ENCODE data around the gene ARHGEF28. TPM values are rescaled to one million over a fixed set of nuclear protein-coding genes. Genes with fewer than 3 reads are reported as not detected.

ARHGEF28 gene, protein sequence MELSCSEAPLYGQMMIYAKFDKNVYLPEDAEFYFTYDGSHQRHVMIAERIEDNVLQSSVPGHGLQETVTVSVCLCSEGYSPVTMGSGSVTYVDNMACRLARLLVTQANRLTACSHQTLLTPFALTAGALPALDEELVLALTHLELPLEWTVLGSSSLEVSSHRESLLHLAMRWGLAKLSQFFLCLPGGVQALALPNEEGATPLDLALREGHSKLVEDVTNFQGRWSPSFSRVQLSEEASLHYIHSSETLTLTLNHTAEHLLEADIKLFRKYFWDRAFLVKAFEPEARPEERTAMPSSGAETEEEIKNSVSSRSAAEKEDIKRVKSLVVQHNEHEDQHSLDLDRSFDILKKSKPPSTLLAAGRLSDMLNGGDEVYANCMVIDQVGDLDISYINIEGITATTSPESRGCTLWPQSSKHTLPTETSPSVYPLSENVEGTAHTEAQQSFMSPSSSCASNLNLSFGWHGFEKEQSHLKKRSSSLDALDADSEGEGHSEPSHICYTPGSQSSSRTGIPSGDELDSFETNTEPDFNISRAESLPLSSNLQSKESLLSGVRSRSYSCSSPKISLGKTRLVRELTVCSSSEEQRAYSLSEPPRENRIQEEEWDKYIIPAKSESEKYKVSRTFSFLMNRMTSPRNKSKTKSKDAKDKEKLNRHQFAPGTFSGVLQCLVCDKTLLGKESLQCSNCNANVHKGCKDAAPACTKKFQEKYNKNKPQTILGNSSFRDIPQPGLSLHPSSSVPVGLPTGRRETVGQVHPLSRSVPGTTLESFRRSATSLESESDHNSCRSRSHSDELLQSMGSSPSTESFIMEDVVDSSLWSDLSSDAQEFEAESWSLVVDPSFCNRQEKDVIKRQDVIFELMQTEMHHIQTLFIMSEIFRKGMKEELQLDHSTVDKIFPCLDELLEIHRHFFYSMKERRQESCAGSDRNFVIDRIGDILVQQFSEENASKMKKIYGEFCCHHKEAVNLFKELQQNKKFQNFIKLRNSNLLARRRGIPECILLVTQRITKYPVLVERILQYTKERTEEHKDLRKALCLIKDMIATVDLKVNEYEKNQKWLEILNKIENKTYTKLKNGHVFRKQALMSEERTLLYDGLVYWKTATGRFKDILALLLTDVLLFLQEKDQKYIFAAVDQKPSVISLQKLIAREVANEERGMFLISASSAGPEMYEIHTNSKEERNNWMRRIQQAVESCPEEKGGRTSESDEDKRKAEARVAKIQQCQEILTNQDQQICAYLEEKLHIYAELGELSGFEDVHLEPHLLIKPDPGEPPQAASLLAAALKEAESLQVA (N-terminal part only)
- polyA plus RNA-seq (ENCODE audit: insufficient read length in 4 of 4), result 10 to 100 TPM; 44.1 to 53.1 (median 50.1) TPM

DNA sequence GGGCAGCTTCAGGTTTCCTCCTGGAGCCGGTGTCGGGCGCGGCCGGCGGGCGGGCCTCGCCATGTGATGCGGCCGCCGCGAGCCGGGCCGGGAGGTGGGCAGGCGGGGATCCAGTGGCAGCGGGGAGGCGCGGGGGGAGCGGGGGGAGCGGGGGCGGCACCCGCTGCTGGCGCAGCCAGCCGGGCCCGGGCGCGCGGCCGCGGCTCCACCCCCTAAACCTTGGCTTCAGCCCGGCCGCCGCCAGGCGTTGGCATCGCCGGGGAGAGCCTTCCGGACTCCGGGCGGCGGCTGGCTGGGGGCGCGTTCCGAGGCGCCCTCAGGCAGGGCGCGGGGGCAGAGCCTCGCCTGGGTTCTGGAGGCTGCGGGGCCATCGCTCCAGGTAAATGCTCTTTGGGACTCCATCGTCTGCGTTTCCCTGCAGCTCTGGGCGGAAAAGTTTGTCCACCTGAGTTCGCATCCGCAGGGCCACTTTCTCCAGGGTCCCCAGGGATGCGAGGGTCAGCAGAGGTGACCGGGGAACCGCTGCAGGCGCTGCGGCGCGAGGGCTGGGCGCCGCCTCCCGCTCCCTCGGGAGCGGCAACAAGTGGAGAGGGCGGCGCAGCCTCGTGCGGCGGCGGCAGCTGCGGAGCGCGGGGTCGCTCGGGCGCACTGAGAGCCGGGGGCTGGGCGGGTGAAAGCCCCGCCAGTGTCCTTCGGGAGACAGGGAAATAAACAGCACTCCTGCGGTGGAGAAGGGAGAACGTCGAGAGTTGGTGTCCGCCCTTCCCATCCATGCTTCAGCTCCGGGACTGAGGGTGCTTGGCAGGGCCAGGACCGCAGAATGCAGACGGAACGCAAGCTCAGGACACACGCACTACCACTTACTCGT is at the start of gene ARHGEF28:
TSS of gene ARHGEF28 (plus strand) at position 253 of the 868 bp plus-strand sequence. CDS start 58,656 bp downstream, outside the sequence.
- peak in 3 of 4 donors; percentile 20 to 34 (median 30) for DNase-seq (ENCODE audit: low read depth in 4 of 4, low spot score in 3 of 4)

DNA sequence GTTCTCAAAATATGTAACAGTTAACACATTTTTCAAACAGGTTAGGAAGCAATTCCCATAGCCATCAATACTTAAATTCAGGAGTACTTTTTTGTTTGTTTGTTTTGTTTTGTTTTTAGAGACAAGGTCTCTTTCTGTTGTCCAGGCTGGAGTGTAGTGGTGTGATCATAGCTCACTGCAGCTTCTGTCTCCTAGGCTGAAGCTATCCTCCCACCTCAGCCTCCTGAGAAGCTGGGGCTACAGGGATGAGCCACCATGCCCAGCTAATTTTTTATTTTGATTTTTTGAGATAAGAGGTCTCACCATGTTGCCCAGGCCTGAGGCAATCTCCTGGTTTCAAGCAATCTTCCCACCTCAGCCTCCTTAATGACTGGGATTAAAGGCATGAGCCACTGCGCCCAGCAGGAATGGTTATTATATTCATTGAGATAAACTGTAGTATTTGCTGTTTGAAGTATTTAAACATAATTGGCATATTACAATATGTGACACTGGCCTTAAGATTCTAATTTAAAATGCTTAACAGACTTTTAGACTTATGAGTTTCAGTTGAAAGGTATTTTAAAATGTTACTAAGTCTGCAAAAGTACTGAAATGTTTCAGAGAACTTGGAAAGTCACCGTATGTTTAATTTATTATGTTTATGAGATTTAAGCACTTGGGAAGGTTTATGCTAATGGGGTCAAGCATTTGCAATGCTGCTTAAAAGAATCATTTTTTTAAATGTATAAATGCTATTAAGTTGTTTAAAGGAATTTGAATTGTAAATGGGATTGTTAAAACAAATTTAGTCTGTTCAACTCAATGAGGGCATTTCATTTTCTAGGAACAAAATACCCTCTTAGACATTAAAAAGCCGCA is 43.5 kb upstream of the ARHGEF28 start:
- no peak for DNase-seq (ENCODE audit: low read depth in 4 of 4, low spot score in 3 of 4)

DNA sequence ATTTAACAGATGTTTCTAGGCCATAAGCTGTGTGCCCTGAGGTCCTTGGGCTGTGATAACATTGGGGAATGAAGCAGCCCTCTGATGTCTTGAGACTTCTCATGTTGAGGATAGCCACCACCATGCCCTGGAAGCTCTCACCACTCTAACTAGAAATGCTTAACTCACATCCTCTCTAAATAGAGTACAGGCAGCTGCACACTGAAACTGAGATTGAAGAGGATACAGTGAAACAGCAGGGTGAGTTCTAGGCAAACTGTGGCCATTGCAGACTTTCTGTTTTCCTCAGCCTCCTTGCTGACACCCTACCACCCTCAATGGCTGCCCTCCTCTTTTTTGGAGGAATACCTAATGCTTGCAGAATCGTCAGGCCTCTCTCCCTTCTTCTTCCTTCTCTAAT is 38.1 kb upstream of the ARHGEF28 start:
- no peak for DNase-seq (ENCODE audit: low read depth in 4 of 4, low spot score in 3 of 4)

DNA sequence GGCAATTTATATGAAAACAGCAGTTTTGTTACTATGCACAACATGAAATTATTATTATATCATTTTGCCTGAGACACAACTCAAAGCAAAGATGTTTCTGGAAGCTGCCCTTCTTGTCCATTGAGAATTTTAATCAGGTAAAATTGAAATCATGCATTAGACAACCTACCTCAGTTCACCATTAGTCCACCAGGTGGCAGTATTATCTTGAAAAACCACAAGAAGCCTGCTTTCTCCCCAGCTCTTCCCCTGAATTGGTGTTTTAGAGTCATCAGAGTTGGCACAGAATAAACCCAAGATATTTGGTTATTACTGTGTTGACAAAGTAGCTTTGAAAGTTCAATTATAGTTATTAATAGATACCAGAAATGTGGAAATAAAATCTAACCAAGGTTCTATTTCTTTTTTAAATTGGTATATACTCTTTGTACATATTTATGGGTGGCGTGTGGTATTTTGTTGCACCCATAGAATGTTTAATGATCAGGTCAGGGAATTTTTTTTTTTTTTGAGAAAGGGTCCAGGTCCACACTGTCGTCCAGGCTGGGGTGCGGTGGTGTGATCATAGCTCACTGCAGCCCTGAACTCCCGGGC is 34.8 kb upstream of the ARHGEF28 start:
- peak; percentile 57 to 67 (median 60) for DNase-seq (ENCODE audit: low read depth in 4 of 4, low spot score in 3 of 4)

DNA sequence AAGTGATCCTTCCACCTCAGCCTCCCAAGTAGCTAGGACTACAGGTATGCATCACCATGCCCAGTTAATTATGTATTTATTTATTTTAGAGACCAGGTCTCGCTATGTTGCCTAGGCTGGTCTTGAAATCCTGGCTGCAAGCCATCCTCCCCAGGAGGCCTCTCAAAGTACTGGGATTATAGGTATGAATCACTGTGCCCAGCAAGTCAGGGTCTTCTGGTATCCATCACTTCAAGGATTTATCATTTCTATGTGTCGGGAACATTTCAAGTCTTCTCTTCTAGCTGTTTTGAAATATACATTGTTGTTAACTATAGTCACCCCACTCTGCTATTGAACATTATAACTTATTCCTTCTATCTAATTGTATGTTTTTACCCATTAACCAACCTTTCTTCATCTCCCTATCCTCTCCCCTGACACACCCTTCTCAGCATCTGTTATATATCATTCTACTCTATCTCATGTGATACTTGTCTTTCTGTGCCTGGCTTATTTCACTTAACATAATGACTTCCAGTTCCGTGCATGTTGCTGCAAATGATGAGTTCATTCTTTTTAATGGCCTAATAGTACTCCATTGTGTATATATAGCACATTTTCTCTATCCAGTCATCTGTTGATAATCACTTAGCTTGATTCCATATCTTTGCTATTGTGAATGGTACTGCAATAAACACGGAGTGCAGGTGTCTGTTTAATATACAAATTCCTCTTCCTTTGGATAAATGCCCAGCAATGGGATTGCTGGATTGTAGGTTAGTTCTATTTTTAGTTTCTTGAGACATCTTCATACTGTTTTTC is 34.1 kb upstream of the ARHGEF28 start:
- no peak for DNase-seq (ENCODE audit: low read depth in 4 of 4, low spot score in 3 of 4)

DNA sequence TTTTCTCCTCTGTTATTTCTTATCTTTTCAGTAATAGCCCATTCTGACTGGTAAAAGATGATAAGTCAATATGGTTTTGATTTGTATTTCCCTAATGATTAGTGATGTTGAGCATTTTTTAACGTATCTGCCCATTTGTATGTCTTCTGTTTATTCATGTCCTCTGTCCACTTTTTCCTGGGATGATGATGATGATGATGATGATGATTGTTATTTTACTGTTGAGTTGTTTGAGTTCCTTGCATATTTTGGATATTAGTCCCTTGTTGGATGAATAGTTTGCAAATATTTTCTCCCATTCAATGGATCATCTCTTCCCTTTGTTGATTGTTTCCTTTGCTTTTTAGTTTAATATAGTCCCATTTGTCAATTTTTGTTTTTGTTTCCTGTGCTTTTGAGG is 33.4 kb upstream of the ARHGEF28 start:
- no peak for DNase-seq (ENCODE audit: low read depth in 4 of 4, low spot score in 3 of 4)

DNA sequence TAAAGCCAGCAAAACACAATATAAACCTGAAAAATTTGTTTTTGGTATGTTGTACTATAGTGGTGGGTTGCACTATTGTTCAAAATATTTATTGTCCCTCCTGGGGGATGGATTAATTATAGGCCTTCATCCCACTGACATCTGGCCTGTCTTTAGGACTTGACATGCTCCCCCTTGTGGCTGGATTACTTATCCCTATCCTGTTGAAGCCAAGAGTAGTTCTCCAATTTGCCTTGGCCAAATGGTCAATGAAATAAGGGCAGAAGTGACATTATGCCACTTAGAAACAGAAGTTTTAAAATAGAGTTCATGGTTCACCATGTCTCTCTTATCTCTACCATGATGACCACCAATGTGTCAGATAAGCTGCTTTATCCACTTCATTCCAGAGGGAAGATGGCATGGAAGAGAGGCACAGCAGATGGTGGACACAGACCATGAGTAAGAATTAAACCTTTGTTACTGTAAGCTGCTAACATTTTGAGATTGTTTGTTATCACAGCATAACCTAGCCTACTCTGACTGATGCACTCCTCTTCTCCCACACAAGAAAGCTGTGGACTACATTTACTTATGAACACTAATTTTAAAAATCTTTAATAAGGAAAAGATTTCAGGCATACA is 29.2 kb upstream of the ARHGEF28 start:
- DNase-seq (ENCODE audit: low read depth in 4 of 4, low spot score in 3 of 4), result no peak

GRCh38 chr5:73599380-73599779 is 26.6 kb upstream of the ARHGEF28 start:
- no peak for DNase-seq (ENCODE audit: low read depth in 4 of 4, low spot score in 3 of 4)

DNA sequence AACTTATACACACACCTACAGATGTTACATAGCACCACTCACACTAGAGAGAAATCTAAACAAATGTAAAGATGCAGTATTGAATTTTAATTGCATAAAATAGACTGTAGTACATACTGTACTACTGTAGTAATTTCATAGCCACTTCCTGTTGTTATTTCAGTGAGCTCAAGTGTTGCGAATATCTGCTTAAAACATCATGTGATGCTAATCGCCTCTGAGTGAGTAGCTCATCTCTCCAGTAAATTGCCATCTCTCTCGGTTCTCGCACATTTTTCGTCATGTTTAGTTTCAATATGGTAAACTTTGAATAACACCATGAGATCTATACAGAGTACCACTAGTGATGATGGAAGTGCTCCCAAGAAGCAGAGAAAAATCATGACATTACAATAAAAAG is 22.0 kb upstream of the ARHGEF28 start:
- DNase-seq (ENCODE audit: low read depth in 4 of 4, low spot score in 3 of 4), result no peak

DNA sequence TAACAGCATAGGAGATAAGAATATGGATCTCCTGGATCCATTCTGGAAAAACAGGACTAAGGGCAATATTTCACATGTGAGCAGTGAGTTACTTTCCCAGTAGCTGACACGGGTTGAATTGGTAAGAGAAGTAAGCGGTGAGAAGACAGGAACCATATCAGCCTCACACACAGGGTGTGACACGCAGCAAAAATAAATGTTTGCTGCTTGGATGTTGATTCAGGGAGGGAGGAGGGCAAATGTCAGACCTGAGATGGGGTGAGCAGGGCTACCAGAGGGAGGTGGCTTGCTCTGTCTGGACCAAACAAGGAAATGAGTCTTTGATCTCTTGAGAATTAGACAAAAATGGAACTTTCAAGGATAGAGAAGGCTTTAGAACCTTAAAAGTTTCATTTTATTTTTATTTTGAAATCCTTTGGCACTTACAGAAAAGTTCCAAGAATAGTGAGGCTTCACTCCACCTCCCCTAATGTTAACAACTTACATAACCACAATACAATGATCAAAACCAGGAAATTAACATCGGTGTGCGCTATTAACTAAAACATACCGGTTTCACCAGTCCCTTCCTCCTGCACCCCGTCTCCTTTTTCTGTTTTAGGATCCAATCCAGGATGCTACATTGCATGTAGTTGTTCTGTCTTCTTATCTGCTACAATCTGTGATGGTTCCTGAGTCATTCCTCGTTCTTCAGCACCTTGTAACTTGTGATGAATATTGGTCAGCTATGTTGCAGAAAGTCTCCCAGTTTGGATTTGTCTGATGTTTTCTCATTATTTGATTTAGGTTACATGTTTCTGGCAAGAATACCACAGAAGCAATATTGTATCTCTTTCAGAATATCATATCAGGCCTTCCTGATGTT is 20.5 kb upstream of the ARHGEF28 start:
- no peak for DNase-seq (ENCODE audit: low read depth in 4 of 4, low spot score in 3 of 4)

GRCh38 chr5:73606206-73606753 is 19.7 kb upstream of the ARHGEF28 start:
- DNase-seq (ENCODE audit: low read depth in 4 of 4, low spot score in 3 of 4), result no peak

DNA sequence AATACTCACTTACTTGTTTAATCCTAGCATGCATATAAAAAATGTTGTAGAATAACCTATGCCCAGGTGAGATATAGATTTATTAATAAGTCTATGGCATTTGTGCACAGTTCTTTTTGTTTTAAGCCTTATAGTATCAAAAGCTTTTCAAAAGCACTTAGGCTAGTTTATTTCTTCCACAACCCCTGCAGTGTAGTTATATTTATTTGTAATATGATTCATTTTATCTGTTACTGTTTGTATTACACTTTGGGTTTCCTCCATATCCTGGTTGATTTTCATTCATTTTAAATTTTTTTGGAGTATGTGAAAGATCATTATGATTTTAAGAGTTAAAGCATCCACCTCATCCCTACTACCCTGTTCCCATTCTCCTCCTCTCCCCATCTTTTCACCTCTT is 18.8 kb upstream of the ARHGEF28 start:
- no peak for DNase-seq (ENCODE audit: low read depth in 4 of 4, low spot score in 3 of 4)

- DNase-seq (ENCODE audit: low read depth in 4 of 4, low spot score in 3 of 4), result no peak
Measured at GRCh38 chr5:73612799-73613198, 13.2 kb upstream of the ARHGEF28 start.

DNA sequence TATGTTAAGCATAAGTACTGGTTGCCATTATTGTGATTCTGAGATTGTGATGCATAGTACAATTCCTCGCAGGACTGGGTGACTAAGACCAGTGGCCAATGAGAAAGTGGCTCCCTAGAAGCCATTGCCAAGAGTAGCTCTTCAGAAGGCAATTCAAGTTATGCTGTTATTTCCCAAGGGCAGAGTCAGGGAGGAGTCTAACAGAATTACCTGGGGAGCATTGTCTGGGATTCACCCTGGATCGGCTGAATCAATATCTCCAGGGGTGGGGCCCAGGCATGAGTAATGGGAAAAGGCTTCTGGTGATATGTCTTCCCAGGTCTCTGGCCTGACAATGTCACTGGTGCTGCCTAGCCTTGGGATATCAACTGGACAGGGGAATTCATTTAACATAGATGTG is 10.9 kb upstream of the ARHGEF28 start:
- DNase-seq (ENCODE audit: low read depth in 4 of 4, low spot score in 3 of 4), result no peak

DNA sequence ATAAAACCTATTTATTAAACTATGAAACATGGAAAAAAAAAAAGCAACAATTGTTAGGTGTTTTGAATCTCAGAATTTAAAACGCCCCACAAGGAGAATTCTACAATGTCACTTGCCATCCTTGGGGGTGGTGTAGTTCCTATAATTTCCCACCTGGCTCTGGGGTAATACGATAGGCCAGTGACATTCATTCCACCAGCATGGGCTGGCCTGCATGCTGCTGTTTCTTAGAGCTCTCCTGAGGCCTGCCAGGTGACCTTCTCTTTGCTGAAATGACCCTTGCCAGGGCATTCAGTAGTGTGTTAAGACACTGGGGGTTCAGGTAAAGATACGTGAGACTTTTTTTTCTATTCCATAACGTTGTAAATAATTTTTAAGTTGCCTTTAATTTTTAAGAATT is 10.0 kb upstream of the ARHGEF28 start:
- no peak for DNase-seq (ENCODE audit: low read depth in 4 of 4, low spot score in 3 of 4)

All from right renal pelvis (tissue), 4 donors.